SIG-M5 (cell line): ENCODE measurements around the gene CADPS2.

ENCODE experiments used
- DNase-seq: peaks from one replicate; lab custom pipeline; 2025; lab: John Stamatoyannopoulos, UW

CADPS2 gene

DNA sequence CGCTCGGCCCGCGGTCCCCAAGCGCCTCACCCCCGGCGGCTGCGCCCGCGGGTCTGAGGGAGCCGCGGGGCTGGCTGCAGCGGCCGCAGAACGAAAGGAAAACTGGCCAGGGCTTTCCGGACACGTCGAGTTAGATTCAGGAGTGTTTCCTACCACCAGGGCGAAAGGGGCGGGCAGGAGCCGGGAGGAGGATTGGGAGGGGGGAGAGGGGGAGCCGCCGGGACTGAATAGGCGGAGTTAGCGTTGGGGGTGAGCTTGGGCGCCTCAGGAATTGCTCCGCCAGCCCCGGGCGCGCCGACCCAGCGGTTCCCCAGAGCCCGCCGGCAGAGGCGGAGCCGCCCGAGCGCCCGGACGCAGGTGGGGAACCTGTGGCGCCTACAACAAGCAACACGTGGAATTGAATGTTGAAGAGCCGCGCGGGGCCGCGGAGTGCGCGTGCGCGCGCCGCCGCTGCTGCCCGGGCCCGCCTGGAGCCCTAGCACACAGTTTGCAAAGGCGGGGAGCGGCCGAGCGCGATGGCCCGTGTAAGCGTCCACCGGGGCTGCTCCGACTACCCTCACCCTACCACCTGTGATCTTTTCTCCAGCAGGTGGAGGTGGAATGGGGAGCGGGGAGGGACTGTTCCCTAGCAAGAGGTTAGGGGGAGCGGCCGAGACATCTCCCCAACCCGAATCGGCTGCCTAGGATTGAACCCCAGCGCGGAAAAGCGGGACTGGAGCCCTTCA lies at the start of gene CADPS2:
CADPS2 (minus strand) TSS at position 104 of the 725 bp plus-strand sequence. CDS start 123 bp downstream, outside the sequence.
- DNase-seq: no peak

DNA sequence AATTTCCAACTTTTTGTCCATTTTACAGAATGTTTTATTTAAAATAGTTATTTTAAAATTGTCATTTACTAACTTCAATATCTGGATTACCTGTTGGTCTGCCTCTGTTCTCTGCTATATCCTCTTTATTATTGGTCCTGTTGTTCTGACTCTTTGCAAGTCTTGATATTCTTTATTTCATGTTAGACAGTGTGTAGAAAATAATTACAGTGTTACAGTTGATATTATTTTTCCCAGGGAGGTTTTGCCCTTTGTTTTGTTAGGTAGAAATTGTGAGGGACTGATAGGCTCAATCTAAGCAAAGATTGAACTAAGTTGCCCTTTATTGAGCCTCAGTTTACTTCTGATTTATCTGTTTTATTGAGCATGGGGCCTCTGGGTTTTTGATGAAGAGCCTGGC lies 49.4 kb upstream of the CADPS2 start:
- DNase-seq: no peak

DNA sequence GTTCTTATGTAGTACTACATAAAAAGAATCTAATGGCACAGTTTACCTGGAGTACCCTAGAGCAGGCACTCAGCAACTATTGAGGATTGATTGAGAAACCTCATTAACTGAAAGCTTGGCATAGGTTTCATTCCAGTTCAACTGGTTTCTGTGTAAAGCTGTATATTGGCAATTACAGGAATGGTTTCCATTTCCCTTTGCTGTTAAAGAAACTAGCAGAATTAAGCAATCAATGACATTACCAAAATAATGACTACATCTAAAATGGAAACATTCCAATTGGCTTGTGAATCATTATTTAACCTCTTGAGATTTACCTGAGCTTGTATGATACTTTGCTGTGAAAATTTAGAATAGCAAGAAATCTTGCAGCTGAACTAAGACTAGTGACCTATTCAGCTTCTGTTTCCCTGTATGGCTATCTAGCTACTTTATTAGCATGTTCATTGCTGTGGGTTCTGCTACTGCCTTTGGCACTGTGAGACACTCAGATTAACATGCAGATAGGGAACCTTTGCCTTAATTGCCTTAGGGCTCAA lies 33.5 kb upstream of the CADPS2 start:
- DNase-seq: no peak

DNA sequence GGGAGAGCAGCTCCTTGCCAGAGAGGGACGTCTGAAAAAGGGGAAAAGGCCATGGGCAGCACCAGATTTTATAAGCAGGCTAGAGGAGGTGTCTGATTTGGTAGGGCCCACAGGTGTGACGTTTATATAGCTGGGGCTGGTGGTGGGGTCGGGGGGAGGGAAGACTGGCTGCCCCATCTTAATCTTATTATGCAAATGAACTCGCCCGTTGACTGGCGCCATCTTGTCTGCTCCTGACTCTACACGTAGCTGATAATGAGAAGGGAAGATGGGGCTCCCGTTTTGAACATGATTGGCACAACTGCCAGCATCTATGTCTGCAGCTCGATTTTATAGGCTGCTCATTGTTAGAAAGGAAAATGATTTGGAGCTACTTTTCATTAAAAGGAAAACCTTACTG lies 28.6 kb upstream of the CADPS2 start:
- DNase-seq: no peak

DNA sequence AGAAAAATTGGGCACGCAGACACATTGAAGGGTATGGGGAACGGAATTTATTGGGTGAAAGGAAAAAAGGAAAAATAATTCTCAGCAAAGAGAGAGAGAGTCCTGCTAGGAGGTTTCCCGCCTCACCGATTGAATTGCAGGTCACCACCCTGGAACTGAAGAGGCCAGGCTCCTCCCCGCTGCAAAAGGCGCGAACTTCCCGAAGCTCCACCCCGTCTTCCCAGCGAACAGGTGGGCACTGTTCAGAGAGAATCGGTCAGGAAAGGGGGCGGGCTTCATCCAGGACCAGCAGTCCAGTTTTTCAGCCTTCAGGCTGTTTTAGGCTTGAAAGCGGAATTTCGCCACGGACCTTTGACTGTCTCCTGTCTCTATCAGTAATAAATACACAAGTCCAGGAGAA lies 27.3 kb upstream of the CADPS2 start:
- no peak for DNase-seq

DNA sequence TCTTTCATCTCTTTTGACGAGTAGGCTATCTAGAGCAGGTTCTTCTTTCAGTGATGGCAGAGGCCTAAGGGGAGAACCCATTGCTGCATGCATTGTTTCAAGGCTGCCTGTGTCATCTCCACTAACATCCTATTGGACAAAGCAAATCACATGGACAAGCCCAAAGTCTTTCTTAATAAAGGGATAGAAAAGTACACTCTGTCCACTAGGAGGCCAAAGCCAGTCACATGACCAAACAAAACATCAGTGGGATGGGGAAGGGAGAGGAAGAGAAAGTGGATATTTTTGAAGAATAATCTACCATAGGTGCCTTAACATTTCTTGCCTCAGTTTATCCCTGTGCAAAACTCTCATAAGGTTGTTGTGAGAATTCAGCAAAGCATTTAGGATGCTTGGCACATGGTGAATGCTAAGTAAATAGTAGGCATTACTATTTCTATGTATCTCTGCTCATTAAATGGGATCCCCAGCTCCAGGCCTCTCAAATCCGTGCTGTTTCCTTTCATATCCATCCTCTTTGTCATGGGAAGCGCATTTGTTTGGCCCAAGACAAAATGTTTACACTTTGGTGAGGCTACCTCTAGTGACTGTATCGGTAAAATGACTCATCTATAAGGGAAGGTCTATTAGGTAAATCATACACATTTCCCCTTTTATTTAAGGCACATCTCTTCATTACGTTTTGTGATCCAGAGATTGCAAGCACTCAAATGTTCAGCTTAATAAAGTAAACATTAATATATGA lies 16.7 kb upstream of the CADPS2 start:
- DNase-seq: no peak

DNA sequence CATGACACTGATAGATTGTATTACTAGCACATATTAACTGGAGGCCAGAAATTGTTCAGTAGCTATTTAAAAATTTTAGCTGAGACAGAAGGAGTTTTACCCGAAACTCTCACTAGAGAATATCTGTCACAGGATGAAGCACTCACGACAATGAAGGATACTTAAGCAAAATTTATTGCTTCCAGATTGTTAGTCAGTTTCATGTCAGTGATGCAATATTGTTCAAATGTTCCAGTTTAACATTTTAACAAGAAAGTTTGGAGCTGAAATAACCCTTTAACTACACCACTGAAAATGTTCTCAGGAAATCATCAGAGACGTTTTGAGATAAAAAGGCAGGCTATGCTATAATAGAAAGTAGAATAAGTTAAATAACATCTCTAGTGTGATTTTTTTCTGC lies 15.0 kb upstream of the CADPS2 start:
- DNase-seq: no peak

DNA sequence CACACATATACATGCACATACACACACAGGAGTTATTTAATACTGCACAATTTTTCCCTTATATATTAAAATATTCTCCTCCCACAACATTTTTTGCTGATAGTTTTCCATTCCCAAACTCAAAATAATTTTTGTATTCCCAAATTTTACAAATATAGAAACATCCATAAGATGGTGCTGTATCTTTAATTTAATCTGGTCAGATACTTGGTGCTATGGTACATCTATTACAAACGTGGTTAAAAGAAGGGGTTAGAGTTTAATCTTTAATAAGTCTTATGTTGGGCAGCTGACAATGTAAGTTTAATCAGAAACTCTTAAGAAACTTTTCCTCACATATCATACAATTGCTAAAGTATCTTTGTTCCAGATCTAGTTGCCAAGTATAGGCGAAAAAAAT lies 10.2 kb upstream of the CADPS2 start:
- DNase-seq: no peak

DNA sequence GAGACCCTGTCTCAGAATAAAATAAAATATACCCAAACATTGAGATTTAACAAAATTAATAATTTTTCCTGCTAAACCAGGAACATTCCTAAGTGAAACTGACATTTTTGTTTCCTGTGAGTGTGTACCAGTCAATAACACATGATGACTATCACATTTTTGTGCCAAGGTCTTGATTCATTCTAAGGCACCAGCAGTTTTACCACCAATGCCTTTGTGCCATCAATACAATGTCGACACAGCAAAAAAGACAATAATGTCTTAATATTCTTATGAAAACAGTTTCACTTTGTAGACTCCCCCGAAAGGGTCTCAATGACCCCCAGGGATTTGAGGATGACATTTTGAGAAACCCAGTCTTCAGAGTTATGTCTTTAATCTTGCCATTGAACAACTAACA lies 7.2 kb upstream of the CADPS2 start:
- DNase-seq: no peak

DNA sequence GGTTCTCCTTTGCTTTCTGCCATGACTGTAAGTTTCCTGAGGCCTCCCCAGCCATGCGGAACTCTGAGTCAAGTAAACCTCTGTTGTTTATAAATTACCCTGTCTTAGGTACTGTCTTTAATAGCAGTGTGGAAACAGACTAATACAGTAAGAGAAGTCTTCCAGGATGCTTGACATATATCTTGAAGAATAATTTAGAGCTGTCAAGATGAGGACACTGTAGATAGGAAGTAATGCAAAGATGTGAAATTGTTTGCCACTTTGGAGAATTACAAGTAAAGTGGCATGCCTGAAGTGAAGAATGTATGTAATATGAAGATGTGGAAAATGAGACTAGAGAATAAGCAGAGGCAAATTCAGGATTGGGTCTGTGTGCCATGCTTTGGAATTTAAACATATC lies 2.9 kb upstream of the CADPS2 start:
- no peak for DNase-seq

DNA sequence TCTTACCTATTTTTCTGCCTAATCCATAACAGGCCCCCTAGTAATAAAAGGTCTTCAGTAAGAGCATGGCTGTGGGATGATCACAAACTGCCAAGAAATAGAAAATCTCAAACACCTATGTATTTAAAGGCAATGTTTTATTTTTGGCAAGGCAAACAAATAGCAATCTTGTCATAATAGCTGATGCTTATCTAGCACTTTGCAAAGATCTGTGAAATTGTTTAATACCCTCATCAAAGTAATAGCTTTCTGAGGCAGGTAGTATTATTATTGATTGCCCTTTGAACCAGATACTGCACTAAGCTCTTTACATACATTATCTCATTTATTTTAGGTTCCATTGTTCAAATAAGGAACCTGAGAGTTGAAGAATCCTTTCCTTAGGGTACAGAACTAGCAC lies 1.6 kb upstream of the CADPS2 start:
- no peak for DNase-seq

DNA sequence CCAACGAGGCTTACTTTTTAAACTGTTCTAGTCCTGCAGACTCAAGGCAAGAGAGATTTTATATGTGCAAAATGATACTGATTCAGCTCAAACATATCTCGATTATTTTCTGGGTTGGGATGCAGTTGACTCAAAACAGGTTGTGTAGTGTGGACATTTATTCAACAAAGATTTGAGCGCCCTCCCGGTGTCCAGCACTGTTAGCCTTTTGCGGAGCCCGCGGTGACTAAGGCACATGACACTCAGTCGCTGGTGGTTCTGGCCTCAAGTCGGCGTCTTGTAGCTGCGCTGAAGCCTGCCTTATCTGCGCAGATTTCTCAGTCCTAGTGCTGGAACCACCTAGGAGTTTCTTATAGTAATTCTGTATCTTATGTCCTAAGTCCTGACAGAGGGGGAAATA lies 938 bp upstream of the CADPS2 start:
- DNase-seq: no peak

DNA sequence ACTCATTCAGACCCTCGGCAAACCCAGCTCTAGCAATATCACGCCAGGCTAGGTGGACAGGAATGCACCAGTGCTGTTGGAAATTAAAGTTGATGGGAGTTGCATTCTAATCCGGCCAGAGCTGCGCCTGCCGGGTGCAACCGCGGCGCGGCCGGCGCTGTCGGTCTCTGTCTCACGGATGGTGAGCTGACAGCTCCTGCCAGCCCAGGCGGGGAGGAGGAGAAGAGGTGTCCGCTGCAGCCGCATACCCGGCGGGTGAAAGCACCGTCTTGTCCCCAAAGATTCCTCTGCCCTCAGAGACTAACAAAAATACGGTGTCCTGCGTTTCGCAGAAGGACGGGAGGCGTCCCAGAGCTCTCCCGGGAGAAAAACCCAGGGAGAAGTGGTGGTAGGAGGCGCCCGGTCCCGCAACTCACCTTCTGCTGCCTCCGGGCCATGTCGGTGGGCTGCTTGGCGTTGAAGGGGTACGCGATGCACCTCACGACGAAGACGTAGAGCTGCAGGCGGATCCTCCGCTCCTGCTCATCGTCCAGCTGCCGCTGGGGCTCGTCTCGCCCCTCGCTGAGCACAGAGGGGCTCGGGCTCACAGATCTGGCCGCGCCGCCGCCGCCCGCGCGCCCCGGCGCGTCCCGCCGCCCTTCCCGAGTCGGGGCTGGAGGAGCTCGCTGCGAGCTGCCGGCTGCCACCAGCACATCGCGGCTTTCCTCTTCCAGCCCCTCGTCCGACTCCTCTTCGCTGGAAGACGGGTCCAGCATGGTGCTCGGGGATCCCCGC lies 490 bp downstream of the CADPS2 start:
- no peak for DNase-seq

DNA sequence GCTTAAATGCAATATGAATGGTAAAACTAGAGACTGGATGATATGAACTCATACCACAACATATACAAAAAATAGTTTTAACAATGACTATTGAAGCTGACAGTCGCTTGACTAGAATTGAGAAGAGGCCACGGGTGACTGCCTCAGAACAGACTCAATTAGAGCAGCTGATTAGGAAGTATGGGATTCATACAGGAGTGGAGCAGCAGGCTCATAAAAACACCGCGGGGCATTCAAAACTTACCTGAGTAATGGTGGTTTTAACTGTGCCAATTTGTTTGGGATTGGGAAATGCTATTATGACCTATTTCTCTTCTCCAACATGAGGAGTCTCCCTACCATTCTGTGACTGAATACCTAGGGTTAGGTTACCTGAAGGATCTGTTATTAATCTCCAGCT lies 2.1 kb downstream of the CADPS2 start:
- no peak for DNase-seq

DNA sequence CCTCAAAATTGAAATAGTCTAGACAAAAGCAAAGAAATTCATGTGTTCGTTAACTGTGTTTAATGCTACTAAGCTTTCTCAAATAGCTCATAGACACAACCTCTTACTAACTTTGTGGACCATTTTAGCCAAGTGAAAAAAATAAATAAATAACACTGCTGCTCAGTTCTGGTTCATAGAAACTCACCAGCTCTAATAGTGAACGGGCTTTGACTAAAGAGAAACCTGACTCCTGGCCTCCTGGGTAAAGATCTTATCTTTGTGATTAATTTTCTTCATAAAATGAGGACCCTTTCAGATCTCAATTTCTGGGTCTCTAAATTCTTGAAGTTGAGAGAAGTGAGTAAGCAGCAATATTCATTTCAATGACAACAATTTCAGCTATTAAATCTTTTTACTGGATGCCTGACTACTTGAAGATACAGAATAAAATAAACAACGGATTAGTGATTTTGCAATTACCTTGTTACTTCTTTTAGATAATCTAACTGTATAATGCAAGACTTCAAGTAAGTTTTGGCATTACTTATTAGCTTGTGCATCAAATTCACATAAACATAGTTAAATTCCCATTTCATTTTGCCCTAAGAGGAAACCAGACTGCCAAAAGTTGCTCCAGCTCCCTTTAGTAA lies 3.1 kb downstream of the CADPS2 start:
- DNase-seq: no peak

DNA sequence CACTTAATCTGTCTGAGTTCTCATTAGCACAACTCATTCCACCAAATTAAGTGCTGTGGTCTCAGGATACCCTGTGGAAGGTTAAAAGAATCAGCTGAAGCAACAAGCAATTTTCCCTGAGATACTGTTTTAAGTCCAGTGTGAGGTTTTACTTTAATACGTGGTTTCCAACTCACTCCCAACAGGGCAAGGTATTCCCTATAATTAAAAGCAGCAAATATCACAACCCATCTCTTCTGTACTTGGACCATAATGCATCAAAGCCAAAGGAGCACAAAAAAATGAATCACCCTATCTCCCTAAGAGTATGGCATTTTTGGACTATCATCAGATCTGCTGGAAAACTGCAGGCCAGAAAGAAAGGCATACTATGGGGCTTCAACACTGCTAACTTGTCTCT lies 4.9 kb downstream of the CADPS2 start:
- no peak for DNase-seq

DNA sequence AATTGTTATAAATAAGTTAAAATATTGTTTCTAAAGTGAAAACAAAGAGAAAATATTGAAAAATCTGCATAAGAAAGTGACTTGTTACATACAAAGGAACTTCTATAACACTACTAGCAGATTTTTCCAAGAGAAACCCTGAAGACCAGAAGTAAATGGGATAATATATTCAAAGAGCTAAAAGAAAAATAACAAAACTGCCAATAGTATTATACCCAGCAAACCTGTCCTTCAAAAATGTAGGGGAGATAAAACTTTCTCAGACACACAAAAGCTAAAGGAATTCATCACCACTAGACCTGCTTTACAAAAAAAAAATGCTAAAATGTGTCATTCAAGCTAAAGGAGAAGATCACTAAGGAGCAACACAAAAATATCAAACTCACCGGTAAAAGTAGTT lies 17.0 kb downstream of the CADPS2 start:
- DNase-seq: no peak

DNA sequence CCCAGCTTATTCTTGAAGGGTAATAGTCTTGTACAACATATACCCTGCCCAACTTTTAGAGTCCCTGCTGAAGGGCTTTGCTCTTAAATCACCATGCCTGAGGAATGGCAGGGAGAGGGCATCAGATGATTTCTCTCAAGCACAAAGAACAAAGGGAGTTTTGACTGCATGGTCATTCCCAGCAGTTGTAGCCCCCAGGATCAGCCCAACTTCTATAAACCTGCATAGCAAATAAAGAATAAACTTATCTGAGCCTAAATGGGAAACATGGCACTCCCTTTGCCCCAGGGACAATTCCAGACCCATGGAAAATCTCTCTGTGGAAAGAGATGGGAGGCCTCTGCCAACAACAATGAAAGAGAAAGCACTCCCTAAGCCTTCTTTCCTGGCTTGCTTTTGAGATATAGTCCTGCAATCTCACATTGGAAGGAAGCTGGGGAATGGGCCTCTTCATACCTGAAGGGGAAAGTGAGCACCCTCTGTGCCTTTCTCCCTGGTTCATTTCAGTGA lies 18.7 kb downstream of the CADPS2 start:
- DNase-seq: no peak

DNA sequence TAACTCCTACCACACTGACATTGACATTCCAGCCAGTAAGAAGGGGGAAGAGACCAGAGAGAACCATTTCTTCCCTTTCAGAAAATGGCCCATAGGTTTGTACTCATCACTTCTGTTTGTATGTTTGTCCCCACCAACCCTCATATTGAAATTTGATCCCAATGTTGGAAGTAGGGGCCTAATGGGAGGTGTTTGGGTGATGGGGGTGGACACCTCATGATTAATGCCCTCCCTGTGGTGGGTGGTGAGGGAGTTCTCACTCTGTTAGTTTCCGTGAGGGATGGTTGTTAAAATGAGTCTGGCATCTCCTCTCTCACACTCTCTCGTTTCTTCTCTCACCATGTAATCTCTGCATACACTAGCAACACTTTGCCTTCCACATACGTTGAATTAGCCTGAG lies 21.4 kb downstream of the CADPS2 start:
- DNase-seq: no peak

DNA sequence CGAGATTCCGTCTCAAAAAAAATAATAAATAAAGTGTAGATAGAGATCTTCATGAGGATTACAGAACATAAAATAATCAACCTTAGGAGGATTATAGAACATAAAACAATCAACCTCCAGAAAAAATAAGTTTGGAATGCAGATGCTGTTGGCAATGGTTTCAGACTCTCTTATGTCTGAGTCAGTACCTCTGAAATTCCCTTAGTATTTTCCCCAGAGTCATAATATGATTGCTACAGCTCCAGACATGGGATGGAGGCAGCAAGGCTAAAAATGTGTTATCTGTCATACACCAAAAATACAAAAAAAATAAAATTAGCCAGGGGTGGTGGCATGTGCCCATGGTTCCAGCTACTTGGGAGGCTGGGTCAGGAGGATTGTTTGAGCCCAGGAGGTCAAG lies 22.2 kb downstream of the CADPS2 start:
- no peak for DNase-seq

DNA sequence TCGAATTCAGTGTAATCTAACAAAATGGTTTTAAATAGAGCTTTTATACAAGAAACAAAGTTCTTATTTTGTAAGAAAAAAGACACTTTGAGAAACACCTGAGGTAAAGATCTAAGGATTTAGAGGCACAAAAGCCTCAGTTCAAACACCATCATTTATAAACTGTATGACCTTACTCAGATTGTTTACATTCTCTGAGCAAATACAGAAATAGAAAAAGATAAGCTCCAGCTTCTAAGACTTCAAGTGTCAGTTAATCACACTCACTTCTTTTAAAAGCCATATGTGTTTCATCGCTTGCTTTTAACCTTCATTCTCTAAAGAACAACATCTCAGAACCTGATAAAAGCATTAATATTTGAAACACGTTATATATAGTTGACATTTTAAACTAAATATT lies 27.9 kb downstream of the CADPS2 start:
- no peak for DNase-seq

DNA sequence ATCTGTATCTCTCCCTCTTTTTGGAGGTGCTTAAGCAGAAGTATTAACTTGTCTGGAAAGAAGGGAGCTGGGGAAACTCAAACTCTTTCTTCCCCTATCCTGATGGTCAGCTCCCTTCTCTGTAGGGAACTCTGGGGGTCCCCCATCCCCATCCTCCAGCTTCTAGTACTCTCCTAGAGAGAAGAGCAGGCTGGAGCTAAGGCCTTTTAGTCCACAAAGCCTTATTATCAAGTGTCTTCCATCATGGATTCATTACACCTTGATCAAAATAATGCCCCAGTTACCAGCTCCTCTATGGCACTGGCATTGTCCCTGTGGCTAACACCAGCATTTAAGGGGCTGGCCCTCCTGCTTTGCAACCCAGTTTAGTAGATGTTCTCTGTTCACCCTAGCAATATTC lies 35.7 kb downstream of the CADPS2 start:
- no peak for DNase-seq
